GM19324 (cell line): Measurements from ENCODE around the gene KANSL1L.
"Not testable (repeated sequence)": the region's sequence is repeated elsewhere in the genome, so short reads cannot be mapped to it uniquely, and the experiment has no call there.

Experiments
- ATAC-seq: cut with Tn5 transposase; IDR thresholded peaks from one replicate; pipeline ENCODE4 v1.9.1; 2021; ENCODE audit warnings: mild to moderate bottlenecking, moderate library complexity; ENCODE audit not compliant: unreplicated experiment, low FRiP score

The KANSL1L gene

DNA sequence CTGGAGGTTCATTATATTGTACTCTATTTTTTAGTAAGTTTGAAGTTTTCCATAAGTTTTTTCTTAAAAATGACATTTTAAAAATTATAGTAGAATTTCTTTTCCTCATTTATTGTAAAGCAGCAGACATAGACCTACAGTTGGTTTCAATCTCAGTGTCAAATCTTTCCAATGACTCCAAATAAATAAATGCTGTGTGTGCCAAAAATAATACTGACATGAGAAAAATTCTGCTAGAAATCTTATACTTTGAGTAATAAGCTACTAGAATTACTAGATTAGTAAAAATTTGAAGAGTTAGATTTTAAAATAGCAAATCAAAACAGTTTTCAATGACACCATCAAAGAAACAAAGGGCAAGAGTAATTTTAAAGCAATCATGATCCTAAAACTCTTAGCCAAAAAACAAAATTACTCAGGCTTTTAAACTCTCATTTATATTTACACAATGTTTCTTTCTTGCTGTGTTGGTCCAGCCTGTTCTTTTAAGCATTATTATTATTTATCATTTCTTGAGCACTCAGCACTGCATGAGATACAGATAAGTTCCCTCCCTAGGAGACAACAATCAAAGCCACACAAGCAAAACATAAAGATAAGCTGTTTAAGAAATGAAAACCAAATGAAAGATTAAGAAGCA, 8.3 kb upstream of the KANSL1L start:
- no peak for ATAC-seq

DNA sequence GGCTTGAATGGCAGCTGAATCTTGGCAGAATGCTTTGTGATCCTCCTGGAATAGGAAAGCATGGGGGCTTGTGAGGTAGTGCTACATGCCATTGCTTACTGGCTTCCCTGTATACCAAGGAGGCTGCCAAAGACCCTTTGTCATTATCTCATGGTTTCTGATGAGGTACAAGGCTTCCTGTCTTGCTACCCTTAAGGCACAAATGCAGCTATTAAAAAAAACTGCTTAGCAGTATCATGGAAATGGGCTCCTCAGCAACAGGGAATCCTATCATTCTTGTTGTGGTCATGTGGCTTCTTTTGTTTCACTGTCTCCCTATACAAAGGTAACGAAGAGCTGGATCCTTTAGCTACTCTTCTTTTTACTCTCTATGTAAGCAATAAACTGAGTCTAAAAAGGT, 6.6 kb upstream of the KANSL1L start:
- no peak for ATAC-seq

DNA sequence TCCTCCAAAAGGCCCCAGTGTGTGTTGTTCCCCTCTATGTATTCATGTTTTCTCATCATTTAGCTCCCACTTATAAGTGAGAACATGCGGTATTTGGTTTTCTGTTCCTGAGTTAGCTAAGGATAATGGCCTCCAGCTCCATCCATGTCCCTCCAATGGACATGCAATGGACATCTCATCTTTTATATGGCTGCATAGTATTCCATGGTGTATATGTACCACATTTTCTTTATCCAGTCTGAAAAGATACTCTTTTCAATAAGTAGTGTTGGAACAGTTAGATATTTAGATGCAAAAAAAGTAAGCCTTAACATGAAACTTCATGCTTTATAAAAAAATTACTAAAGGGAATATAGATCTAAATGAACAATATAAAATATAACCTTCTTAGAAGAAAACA, 5.9 kb upstream of the KANSL1L start:
- not testable (repeated sequence) for ATAC-seq

DNA sequence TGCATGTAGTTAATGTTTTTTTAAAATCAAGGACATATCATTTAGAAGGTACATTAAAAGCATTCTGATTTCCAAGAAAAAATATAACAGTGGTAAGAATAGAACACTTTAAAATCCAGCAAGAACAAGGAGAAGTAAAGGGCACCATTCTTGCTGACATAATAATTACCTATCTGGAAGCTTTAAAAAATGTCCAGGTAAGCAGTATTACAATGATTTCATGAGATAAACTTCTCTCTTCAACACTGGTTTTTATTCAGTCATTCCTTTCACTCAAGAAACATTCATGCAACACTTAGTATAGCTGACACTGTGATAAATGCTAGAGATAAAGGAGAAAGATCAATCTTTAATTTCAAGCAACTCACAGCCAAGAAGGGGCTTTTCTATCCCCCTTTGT, 2.9 kb upstream of the KANSL1L start:
- no peak for ATAC-seq

DNA sequence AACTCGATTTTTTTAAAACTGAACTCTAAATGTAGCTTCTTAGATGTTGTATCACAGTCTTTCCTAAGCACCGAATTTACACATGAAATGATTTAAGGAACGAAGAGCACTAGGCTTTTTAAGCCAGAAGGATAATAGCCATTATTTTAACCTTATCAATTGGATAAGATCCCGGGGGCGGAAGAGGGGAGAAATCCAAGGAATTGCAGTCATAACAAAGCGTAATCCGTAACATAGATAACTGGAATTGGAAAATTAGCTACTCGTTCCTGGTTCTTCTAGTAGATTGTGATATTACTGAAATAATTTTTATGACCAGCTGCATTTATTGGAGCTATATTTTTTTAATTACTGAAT, 988 bp upstream of the KANSL1L start:
- no peak for ATAC-seq

DNA sequence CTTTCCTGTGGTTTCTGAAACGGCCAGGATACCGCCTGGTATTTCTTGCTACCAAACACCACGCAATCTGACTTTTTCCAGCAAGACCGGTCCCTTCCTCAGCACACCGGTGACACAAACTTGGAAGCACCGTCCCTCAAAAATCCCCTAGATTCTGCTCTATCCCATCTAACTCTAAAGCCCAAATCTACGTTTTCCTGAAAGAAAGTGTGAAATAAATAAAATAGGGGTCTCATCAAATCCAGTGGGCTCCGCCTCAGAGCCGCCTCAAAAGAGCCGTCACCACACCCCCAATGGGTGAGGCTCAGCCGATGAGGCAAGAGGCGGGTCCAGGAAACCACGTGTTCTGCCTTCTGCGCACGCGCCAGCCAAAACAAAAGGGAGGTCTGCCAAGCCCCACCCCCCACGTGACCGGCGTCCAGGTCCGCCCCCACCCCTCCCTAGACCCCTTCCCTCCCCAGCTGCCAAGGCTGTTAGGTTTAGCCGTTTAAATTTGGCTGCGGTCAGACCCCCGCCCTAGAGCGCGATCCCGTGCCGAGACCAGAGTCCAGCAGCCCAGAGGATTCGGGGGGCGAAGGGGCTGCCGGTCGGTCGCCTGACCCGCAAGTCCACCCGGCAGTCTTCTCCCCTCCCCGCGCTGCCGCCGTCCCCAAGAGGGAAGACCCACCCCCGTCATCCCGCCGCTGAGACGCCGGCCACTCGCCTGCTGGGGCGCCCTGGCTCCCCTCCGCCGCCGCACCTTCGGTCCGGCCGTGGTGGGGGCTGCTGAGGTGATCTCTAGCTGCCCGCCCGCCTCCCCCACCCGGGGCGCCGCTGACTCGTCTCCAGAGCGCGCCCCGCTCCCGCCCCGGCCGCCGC, 534 bp downstream of the KANSL1L start:
- ATAC-seq: peak; percentile 72

DNA sequence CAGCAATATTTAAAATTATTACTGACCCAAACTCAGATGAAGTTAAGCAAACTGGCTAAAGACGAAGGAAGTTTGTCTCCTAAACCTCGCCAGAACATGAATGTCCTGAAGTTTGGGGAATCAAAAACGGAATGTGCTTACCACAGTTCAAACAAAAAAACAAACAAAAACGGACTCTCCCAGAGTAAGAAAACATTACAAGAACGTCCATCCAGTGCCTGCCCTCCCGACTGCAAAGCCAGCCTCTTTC, 1.1 kb downstream of the KANSL1L start:
- ATAC-seq: no peak

DNA sequence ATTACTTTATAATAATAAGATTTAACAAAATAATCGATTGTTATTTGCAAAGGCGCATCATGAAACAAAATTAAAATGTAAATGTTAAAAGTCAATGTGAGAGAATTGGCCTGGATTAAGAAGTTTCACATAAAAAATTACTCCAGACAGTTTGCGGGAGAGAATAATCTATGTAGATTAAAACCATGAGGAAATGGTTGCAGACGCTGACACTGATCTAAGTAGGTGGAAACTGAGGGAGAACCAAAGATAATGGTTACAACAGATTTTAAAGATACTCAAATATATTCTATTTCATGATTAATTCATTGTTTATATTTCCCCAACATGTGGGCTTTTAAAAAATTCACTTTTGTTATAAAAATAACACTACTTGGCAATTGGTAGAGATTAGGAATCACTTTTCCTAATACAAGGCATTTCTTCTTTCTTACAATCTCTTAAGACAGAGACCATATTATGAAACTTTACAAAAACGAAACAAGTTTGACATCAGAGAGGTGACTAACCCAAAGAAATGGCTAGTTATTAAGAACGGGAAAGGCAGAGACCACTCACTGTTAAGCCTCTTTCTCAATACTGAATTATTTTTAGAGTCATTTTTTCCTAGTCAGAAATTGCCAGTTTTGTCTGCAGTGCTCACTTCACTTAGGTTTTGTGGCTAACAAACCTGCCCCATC, 1.6 kb downstream of the KANSL1L start:
- no peak for ATAC-seq

DNA sequence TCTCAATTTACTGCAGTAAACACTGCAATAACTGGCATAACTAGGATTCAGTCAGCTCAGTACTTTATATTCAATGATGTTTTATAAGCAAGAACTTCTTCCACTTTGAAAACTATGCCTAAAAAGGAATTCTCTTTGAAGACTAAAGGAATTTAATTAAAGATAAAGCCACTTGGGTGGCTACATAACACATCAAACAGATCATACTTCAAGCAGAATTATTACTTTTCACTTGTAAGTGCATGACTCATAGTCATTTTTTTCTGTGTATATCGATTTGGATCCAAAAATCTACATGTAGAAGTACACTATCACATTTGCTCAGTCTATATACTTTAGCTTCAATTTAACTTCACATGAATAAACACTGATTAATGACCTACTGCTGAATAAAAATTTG, 4.0 kb downstream of the KANSL1L start:
- ATAC-seq: no peak

DNA sequence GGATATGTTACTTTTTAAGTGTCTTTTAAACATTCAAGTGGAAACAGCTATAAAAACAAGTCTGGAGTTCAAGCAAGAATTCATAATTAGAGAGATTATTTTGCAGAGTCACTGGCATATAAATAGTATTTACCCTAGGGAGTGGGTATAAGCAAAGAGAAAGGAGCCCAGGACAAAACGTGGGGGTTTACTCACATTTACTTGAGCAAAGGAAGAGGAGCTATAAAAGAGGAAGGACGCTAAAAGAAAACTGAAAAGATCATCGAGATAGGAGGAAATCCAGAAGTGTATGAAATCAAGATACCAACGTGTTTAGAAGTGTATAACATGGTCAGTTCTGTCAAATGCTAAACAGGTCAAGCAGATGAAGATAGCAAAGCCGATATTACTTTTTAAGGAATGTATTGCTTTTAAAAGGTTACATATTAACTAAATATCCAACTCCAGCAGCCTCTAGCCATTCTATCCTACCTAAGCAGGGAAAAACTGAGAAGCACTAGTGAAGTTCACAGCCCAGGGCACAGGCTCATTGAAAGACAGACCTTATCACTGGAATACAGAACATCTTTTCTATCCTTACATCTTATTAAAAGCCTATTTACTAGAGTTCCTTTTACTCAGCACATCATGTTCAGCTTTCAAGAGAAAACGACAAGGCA, 8.6 kb downstream of the KANSL1L start:
- no peak for ATAC-seq

DNA sequence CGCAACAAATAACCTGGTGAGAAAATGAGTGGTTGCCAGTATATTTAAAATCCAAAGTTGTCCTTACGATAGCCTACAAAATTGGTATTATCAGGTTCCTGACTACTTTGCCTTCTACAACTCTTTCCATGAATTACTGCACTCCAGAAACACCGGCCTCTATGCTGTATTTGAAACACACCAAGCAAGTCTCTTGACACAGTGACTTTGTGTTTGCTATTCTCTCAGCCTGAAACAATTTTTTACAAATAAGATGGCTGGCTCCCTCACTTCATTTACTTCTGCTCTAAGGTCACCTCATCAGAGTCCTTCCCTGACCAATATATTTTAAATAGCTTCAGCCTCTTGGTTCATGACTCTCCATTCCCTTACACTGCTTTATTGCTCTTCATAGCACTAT, 12.2 kb downstream of the KANSL1L start:
- ATAC-seq: no peak

DNA sequence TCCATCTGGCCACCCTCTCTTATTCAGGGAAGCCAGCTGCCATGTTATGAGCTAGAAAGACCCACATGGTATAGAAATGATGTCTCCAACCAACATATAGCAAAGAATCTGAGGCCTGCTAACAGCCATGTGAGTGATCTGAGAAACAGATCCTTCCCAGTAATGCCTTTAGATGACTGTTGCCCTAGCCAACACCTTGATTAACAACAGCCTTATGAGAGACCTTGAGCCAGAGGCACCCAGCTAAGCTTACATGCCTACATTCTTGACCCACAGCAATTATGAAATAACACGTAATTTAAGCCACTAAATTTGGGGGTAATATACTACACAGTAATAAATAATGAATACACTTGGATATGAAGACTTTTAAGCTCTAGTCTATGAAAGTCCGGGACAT, 13.0 kb downstream of the KANSL1L start:
- ATAC-seq: no peak

DNA sequence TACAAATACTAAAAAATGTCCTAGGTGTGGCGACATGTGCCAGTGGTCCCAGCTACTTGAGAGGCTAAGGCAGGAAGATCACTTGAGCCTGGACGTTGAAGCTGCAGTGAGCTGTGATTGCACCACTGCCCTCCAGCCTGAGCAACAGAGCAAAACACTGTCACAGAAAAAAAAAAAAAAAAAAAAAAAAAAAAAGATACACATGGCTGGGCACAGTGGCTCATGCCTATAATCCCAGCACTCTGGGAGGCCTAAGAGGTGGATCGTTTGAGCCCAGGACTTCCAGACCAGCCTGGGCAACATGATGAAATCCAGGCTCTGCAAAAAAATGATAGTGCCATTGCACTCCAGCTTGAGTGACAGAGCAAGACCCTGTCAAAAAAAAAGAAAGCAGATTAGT, 13.7 kb downstream of the KANSL1L start:
- ATAC-seq: no peak

DNA sequence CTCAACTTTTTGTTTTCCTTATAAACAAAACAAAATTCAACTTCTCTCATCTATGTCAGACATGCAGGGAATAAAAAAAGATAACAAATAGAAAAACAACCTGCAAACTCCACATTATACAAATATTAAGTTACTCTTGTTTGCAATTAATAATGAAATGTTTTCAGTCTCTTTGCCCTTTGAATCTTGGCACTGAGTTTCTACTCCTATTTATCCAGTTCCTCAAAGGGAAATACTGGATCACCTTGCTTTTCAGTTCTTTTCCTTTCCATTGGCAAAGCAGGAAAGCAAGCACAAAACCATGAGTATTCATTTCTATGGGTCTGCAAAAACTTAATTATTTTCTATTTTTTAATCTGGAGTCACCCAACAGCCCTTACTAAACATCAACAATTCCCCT, 23.6 kb downstream of the KANSL1L start:
- no peak for ATAC-seq

DNA sequence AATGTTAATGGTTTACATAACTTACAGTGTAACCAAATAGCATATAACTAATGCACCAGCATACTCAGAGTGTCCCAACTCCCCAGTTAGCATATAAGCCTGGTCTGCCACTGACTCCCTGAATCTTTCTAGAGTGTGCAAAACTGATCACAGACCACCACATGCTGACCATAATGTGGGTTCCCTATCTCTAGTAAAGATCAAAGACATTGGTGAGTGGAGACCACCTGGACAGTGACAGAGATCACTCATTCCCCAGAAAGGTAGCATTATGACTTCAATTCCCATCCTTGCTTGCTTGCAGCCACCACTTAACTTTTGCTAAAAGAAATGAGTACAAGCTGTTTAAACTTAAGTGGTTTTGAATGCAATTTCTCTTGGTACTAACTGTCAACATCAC, 39.0 kb downstream of the KANSL1L start:
- ATAC-seq: no peak

DNA sequence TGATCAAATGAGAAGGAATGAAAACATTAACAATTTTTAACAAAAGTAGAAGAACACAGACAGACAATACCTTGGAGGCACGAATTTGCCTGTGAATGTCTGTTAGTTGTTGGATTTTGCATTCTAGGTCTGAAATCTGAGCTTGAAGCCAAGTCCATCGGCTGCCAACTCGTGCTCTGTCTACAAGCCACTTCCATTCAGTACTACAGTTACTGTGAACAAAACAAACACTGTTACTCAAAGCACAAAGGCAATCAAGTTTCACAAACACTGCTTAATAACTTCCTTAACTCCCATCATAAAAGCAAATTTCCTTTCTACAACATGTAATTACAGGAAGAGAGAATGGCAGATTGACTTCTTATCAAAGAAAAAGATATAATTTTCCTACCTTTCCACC, 42.2 kb downstream of the KANSL1L start:
- no peak for ATAC-seq

DNA sequence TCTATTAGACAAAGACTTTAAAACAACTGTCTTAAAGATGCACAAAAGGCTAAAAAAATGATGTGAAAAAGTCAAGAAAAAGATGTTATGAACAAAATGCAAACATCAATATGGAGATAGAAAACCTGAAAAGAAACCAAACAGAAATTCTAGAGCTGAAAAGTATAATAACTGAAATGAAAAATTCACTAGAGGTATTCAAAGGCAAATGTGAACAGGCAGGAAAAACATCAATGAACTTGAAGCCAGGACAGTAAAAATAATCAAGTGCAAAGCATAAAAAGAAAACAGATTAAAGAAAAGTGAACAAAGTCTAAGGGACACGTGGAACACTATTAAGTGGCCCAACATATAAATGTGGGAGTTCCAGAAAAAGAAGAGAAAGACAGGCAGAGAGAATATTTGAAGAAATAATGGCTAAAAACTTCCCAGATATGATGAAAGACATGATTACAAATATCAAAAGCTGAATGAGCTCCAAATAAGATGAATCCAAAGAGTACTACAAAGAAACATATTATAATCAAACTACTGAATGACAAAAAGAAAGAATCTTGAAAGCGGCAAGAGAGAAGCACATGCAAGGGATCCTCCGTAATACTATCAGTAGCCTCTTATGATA, 57.5 kb downstream of the KANSL1L start:
- no peak for ATAC-seq

DNA sequence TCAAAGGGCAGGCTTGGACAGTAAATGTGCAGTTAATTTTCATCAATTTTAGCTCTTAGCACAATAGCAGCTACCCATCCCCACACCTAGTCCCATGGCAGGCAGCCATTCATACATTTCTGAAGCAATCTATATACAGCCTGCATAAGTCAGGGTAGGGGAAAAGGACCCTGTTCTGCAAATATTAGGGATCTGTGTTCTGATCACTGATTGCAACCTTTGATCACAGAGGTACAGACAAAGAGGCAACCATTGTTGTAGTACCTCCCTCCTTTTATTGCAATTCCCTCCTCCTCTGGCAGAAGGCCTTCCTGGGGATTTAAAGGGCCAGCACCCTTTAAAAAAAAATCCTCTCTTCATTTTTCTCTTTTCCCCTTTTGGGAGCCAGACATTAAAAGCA, 58.3 kb downstream of the KANSL1L start:
- no peak for ATAC-seq

DNA sequence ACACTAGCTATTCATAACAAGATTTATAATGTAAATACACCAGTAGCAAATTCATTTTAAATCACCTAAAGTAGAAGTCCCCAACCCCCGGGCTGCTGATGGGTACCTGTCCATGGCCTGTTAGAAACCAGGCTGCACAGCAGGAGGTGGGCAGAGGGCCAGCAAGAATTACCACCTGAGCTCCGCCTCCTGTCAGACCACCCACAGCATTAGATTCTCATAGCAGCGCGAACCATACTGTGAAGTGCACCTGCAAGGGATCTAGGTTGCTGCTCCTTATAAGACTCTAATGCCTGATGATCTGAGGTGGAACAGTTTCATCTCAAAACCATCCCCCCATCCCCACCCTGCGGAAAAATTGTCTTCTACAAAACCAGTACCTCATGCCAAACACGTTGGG, 71.3 kb downstream of the KANSL1L start:
- no peak for ATAC-seq

DNA sequence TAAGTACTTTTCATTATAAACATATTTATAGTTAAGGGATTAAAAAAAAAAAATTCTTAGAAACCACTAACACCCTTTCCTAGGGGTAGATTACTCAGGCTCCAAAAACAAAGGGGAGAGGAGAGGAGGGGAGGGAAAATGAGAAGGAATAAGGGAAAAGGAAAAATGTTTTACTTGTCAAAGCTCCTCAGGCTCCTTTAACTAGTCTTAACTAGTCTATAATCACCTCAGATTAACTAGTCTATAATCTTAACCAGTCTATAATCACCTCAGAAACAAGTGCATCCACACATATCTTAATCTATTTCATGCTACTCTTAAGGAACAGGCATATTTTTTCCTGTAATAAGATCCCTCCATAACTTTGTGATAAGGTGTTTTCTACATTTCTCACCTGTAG, 76.4 kb downstream of the KANSL1L start:
- ATAC-seq: no peak

DNA sequence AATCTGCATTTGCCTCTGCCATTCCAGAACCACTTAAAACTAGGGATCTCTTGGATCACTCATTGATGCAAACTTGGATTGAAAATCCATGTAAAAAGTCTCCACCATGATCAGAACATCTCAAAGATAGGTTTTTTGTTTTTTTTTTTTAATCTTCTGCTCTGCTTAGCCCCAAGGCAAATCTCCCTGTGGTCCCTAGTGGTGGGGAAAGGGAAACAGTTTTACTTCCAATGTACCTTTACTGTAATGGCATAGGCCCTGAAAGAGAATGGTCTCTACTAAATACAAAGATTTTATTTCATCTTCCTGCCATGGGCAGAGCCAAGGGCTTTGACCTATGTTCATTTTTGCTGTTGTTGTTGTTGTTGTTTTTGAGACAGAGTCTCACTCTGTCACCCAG, 78.4 kb downstream of the KANSL1L start:
- ATAC-seq: no peak
